Retina (tissue), 1 donor: ENCODE measurements around the gene SCN3B.

ENCODE experiments used
- DNase-seq: peaks from one replicate; pipeline ENCODE4 v3.0.0-alpha.2; 2016

SCN3B gene

DNA sequence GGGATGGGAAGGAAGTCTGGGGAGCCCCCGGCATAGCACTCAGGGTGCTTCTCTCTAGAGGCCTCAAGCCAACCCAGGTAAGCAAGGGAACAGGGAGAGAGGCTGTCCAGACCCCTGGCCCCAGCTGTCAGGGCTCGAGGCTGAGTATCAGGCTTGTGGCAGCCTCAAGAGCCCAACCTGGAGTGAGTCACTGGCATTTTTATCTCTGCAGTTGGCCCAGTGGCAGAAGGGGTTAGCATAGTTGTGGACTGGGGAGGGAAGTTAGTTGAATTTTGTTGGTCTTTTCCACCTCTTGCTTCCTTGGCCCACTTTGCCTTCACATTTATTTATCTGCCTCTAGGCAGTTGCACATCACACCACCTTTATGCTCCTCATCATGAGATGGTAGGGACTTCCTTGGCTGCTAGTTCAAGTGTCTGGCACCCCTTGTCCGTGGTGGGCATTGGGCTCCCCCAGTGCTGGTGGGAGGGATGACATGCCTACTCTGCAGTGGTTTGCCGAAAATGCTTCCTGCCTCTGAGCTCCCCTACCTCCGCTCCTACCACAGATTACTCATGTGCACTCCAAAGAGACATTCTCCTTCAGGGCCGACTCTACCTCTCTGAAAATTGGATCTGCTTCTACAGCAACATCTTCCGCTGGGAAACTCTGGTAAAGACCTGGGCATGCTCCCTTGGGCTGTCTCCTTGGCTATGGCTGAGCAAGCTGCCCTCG lies 60.1 kb downstream of the SCN3B start:
- no peak for DNase-seq

GRCh38 chr11:123593570-123593969 lies 60.9 kb downstream of the SCN3B start:
- no peak for DNase-seq

- no peak for DNase-seq
These were observed 64.0 kb downstream of the SCN3B start for GRCh38 chr11:123590296-123590912.

DNA sequence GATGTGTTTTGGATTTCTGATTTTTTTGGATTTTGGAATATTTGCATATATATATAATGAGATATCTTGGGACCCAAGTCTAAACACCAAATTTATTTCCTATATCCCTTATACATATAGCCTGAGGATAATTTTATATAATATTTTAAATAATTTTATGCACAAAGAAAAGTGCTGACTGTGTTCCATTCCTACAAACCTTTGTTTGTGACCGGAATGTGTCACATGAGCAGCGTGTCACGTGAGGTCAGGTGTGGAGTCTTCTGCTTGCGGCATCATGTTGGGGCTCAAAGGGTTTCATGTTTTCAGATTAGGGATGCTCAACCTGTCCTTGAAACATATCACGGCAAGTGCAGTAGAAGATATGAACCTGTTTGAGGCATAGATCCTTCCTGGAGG lies 65.6 kb downstream of the SCN3B start:
- no peak for DNase-seq

- no peak for DNase-seq
These were observed 66.1 kb downstream of the SCN3B start for GRCh38 chr11:123588117-123588863.

GRCh38 chr11:123587559-123587958 lies 66.9 kb downstream of the SCN3B start:
- no peak for DNase-seq

DNA sequence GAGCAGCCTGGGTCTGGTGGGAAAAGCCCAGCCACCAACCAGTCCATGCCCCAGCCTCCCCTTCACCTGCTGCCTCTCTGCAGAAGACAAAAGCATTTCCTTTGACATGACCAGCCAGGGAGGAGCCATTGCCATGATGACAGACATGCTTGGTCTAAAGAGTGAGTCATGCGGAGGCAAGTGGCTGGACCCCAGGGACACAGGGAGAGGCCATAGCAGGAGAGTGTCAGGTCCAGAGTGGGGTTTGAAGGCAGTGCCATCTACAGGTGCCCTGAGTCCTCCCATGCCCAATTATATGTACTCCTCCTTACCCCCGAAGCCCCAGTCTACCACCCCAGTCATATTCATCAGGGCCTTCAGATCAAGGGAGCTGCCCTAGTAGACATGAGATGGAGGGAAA lies 67.4 kb downstream of the SCN3B start:
- DNase-seq, result no peak

- DNase-seq, result peak; percentile 48
These were observed 67.9 kb downstream of the SCN3B start for GRCh38 chr11:123586568-123586967.

GRCh38 chr11:123585706-123586105 lies 68.7 kb downstream of the SCN3B start:
- no peak for DNase-seq

- no peak for DNase-seq
These were observed 69.2 kb downstream of the SCN3B start for GRCh38 chr11:123585206-123585605.

- no peak for DNase-seq
These were observed 69.7 kb downstream of the SCN3B start for GRCh38 chr11:123584737-123585136.

- DNase-seq, result no peak
These were observed 70.2 kb downstream of the SCN3B start for GRCh38 chr11:123584186-123584585.

GRCh38 chr11:123582992-123583504 lies 71.4 kb downstream of the SCN3B start:
- no peak for DNase-seq

DNA sequence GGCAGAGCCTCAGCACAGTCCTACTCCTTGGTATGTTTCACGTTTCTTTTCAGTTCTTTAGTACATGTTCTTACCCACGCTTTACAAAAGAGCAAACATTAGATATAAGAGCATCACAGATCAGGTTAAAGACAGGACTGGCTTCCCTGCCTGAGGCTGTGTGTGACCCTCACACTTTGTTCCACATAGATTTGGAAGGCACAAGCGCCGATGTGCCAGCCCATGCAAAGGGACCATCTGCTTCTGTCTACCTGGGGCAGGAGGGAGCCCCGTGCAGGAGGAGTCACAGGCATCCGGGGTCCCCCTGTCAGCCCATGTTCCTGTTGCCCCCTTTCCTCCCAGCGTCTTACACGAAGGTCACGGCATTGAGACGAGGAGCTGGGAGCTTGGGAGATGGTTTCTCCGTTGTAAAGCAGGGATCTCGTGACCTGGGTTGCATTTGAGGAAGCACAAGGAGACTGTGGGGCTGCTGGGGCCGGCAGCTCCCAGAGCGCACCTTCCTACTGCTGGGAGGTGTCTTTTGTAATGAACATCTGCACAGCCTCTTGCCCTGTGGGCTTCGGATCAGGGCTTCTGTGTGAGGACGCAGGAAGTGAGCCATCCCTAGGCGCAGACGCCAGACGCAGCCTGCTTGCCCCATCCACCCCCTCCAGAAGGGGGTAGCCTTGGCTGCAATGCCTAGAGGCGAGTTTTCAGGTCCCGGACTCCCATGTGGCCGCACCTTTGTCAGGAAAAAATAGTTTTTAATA lies 72.6 kb downstream of the SCN3B start:
- no peak for DNase-seq

GRCh38 chr11:123580557-123581275 lies 73.7 kb downstream of the SCN3B start:
- peak; percentile 79 for DNase-seq

DNA sequence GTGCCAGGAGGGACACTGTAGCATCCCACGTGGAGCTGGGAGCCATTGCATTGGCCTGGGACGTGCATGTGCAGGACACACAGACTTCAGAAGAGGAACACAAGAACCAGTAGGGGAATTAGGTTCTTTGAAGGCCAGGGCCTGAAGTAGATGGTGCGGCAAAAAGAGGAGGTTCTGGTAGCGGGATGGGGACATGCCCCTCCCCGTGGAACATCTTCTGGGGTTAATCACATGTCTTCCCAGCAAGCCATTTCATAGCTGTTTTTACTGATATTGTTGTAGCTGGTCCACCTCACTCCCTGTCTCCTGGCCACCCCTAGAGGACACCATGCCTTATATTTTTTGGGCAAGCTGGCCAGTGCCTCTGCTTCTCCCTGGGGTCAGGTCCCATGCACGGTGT lies 74.3 kb downstream of the SCN3B start:
- no peak for DNase-seq

DNA sequence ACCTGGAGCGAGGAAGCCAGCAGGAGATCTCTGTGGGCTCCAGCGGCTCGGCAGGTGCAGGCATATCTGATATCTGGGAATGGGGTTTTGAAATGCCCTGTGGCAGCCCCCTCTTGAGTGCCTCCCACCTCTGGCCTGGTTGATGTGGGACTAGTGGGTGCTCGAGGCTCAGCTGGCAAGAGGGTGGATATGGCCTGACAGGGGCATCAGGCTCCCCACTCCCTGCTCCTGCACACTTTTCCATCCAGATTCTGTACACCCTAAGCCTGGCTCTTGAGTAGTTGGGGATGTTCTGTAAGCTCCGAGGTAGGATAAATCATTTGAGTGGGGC lies 75.0 kb downstream of the SCN3B start:
- DNase-seq, result no peak
